ENCODE data around the gene B4GALNT3.

DNA sequence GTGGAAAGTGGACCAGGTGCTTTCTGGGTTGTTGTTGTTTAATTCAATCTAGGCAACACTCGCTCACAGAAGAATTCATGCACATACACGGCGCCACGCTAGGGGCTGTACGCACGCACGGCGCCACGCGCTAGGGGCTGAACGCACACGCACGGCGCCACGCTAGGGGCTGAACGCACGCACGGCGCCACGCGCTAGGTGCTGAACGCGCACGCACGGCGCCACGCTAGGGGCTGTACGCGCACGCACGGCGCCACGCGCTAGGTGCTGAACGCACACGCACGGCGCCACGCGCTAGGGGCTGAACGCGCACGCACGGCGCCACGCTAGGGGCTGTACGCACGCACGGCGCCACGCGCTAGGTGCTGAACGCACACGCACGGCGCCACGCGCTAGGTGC, 149.2 kb downstream of the B4GALNT3 start:
- TF ChIP-seq EZH2 (IDR thresholded peaks at IDR 0.05) (no peak), FOXP2 (optimal IDR thresholded peaks at IDR 0.05; ENCODE audit: control extremely low read depth, extremely low read length, insufficient read depth) (no peak)

Measured in SK-N-MC (cell line).